Stimulated activated CD4-positive, alpha-beta T cell treated with anti-CD3 and anti-CD28 coated beads, Interleukin-15, amount 100 ng/mL, for 24 hours (primary cell): Measurements from ENCODE around the gene ENTREP3.
A peak's percentile ranks its signal among the peaks of the same experiment; 100 is the strongest.
"Not testable (repeated sequence)": the region's sequence is repeated elsewhere in the genome, so short reads cannot be mapped to it uniquely, and the experiment has no call there.

Experiments used
- DNase-seq: peaks from one replicate; pipeline ENCODE4 v3.0.0-alpha.2; 2020

ENTREP3 gene

GRCh38 chr1:155250633-155251449 lies 4.4 kb downstream of the ENTREP3 start:
- peak; percentile 98 for DNase-seq

- DNase-seq = no peak
These were observed 5.0 kb downstream of the ENTREP3 start for GRCh38 chr1:155250246-155250632.

GRCh38 chr1:155247667-155248553 lies 7.4 kb downstream of the ENTREP3 start:
- no peak for DNase-seq

- DNase-seq = not testable (repeated sequence)
These were observed 8.5 kb downstream of the ENTREP3 start for GRCh38 chr1:155246796-155247195.

GRCh38 chr1:155245163-155245524 lies 10.1 kb downstream of the ENTREP3 start:
- no peak for DNase-seq

GRCh38 chr1:155244368-155245162 lies 10.7 kb downstream of the ENTREP3 start:
- DNase-seq = peak; percentile 98

- no peak for DNase-seq
These were observed 12.4 kb downstream of the ENTREP3 start for GRCh38 chr1:155242805-155243358.

- no peak for DNase-seq
These were observed 13.4 kb downstream of the ENTREP3 start for GRCh38 chr1:155241841-155242264.

GRCh38 chr1:155241069-155241679 lies 14.1 kb downstream of the ENTREP3 start:
- peak; percentile 71 for DNase-seq

GRCh38 chr1:155236451-155236850 lies 18.8 kb downstream of the ENTREP3 start:
- DNase-seq = no peak

- not testable (repeated sequence) for DNase-seq
These were observed 19.9 kb downstream of the ENTREP3 start for GRCh38 chr1:155235375-155235774.

GRCh38 chr1:155233502-155233901 lies 21.8 kb downstream of the ENTREP3 start:
- DNase-seq = not testable (repeated sequence)

- DNase-seq = not testable (repeated sequence)
These were observed 23.0 kb downstream of the ENTREP3 start for GRCh38 chr1:155232001-155232978.

- DNase-seq = not testable (repeated sequence)
These were observed 24.0 kb downstream of the ENTREP3 start for GRCh38 chr1:155231302-155231701.

GRCh38 chr1:155228096-155228427 lies 27.2 kb downstream of the ENTREP3 start:
- no peak for DNase-seq

- DNase-seq = peak; percentile 100
These were observed 27.8 kb downstream of the ENTREP3 start for GRCh38 chr1:155227261-155228095.

- DNase-seq = peak; percentile 68
These were observed 28.4 kb downstream of the ENTREP3 start for GRCh38 chr1:155226910-155227260.

- DNase-seq = peak; percentile 86
These were observed 28.9 kb downstream of the ENTREP3 start for GRCh38 chr1:155226188-155226909.

- not testable (repeated sequence) for DNase-seq
These were observed 29.9 kb downstream of the ENTREP3 start for GRCh38 chr1:155225404-155225759.

- DNase-seq = no peak
These were observed 32.2 kb downstream of the ENTREP3 start for GRCh38 chr1:155223047-155223446.
